Stomach (tissue), 9 donors: ENCODE data around the gene EFNA3. TPM values are rescaled to one million over a fixed set of nuclear protein-coding genes. Genes with fewer than 3 reads are reported as not detected.

Experiments
- DNase-seq, 2 donors: peaks; one replicate each; pipeline versions ENCODE4 v3.0.0 to v3.0.0-alpha.2; 2013 to 2019
- H3K27ac ChIP-seq, 5 donors: fragments of 200-600 bp in 4 of 5; sonication (generic) in 4 of 5; one replicate each; pipeline ENCODE4 v1.5.1; 2013 to 2019; ENCODE audit warnings: mild to moderate bottlenecking in 1 of 5, moderate library complexity in 1 of 5
- H3K27me3 ChIP-seq, 3 donors: fragments of 200-600 bp; sonication (generic); one replicate each; pipeline ENCODE4 v1.5.1; 2017 to 2019; ENCODE audit warnings: mixed run types in 1 of 3
- H3K36me3 ChIP-seq, 4 donors: fragments of 200-600 bp; sonication (generic); 1 replicate in 3 of 4; 2 replicates in 1 of 4; pipeline ENCODE4 v1.5.1; 2016 to 2019
- H3K4me1 ChIP-seq, 4 donors: fragments of 200-600 bp; sonication (generic); one replicate each; pipeline ENCODE4 v1.5.1; 2016 to 2019
- H3K4me3 ChIP-seq, 4 donors: fragments of 200-600 bp; sonication (generic) in 3 of 4; one replicate each; pipeline ENCODE4 v1.5.1; 2016 to 2019; ENCODE audit warnings: mild to moderate bottlenecking in 1 of 4
- H3K9me3 ChIP-seq, 4 donors: fragments of 200-600 bp; sonication (generic); one replicate each; pipeline ENCODE4 v1.5.1; 2016 to 2019
- CTCF ChIP-seq, 7 experiments: fragments of 450-650 bp in 4 of 7; fragments of 200-600 bp in 3 of 7; sonication (generic) in 3 of 7; IDR thresholded peaks; one replicate each; pipeline ENCODE4 v1.5.1; 2016 to 2019; ENCODE audit warnings: antibody characterized with exemption in 7 of 7, control low read depth in 2 of 7, mild to moderate bottlenecking in 1 of 7
- EP300 ChIP-seq: sonication (generic); formaldehyde crosslinking; IDR thresholded peaks from one replicate; pipeline ENCODE4 v1.6.1; 2017; ENCODE audit warnings: antibody characterized with exemption
- POLR2A ChIP-seq, 4 donors: fragments of 450-650 bp; IDR thresholded peaks; one replicate each; pipeline ENCODE4 v1.6.1; 2016; ENCODE audit warnings: antibody characterized with exemption in 4 of 4, control low read depth in 2 of 4, mild to moderate bottlenecking in 1 of 4, moderate library complexity in 1 of 4
- POLR2AphosphoS5 ChIP-seq, 3 donors: sonication (generic); formaldehyde crosslinking; IDR thresholded peaks; one replicate each; pipeline ENCODE4 v1.6.1; 2016; ENCODE audit warnings: antibody characterized with exemption in 3 of 3
- WGBS, 5 donors: extraction: QIAGEN DNeasy Blood & Tissue Kit in 3 of 5; methylation state at CpG; one replicate each; pipeline versions ENCODE4 v1.1.5 to v1.1.7; 2013 to 2018; 5-methylcytosine and 5-hydroxymethylcytosine counted together
- intact Hi-C: fragments of 100-400 bp; cut with DNase I; formaldehyde crosslinking; loops from one replicate; pipeline ENCODE4 v1.15.1; 2023; ENCODE audit warnings: low total_unique reads
- polyA plus RNA-seq, 3 donors: library from polyadenylated mRNA; stranded (reverse); fragments of 200-250 nt; gene quantifications; one replicate each; pipeline ENCODE4 v1.2.3, GENCODE V29; 2013
- total RNA-seq, 5 donors: library from RNA; depleted of rRNA; stranded (reverse); fragments of >200 nt; gene quantifications; one replicate each; pipeline versions ENCODE4 v1.1.0 to v1.2.3, GENCODE V29; 2014 to 2016
- donor health status: healthy with polysubstance abuse.
- donor health status: Bipolar disorder and iron deficiency.
- donor health status: healthy.

EFNA3 gene
- total and polyA plus RNA-seq, 8 donors: 0.76 to 4.9 (median 1.5) TPM; not detected in 5

GRCh38 chr1:155121249-155121648 is 42.6 kb downstream of the EFNA3 start:
- H3K36me3 ChIP-seq: no peaks in the 10 kb centered on the region
- whole genome bisulfite sequencing, 5 donors: 39 to 66% (median 62%) methylated on average over 2 of the region's 2 CpGs
- peaks cover 17 to 38% (median 30%) of the 10 kb centered on the region in 4 donors for H3K4me1 ChIP-seq
- peaks cover 0 to 12% (median 3%) of the 10 kb centered on the region in 3 donors for H3K27me3 ChIP-seq
- H3K27ac ChIP-seq: no peak overlapping the region
- H3K9me3 ChIP-seq: no peaks in the 10 kb centered on the region
- H3K4me3 ChIP-seq: no peak overlapping the region
- intact Hi-C loops: no loop called here
- TF ChIP-seq POLR2AphosphoS5 (IDR thresholded peaks at IDR 0.05): no peak
- no peak for TF ChIP-seq POLR2A (IDR thresholded peaks at IDR 0.05)
- no peak for TF ChIP-seq EP300
- TF ChIP-seq CTCF (IDR thresholded peaks at IDR 0.05): no peak
- DNase-seq: no peak

GRCh38 chr1:155122308-155122707 is 43.7 kb downstream of the EFNA3 start:
- H3K27me3 ChIP-seq: peaks cover 0 to 13% (median 6%) of the 10 kb centered on the region in 3 donors
- 78 to 94% (median 88%) methylated on average over 2 of the region's 2 CpGs for WGBS, 5 donors
- H3K4me3 ChIP-seq: no peak overlapping the region
- no peak overlapping the region for H3K27ac ChIP-seq
- intact Hi-C loops: no loop called here
- H3K36me3 ChIP-seq: no peaks in the 10 kb centered on the region
- H3K4me1 ChIP-seq: peaks cover 27 to 49% (median 40%) of the 10 kb centered on the region in 4 donors
- no peaks in the 10 kb centered on the region for H3K9me3 ChIP-seq
- DNase-seq: no peak
- TF ChIP-seq EP300 (no peak), CTCF (IDR thresholded peaks at IDR 0.05) (no peak), POLR2AphosphoS5 (IDR thresholded peaks at IDR 0.05) (no peak), POLR2A (IDR thresholded peaks at IDR 0.05) (no peak)

- intact Hi-C loops: no loop called here
- peaks cover 0 to 28% (median 9%) of the 10 kb centered on the region in 3 donors for H3K27me3 ChIP-seq
- H3K36me3 ChIP-seq: no peaks in the 10 kb centered on the region
- peak in 1 of 2 donors; percentile 31 for DNase-seq
- WGBS, 5 donors: 45 to 57% (median 49%) methylated on average over 4 of the region's 4 CpGs
- TF ChIP-seq EP300 (no peak), POLR2AphosphoS5 (IDR thresholded peaks at IDR 0.05) (no peak)
- H3K9me3 ChIP-seq: no peaks in the 10 kb centered on the region
- peaks cover 33 to 63% (median 54%) of the 10 kb centered on the region in 4 donors for H3K4me1 ChIP-seq
- H3K27ac ChIP-seq: peak overlapping the region; percentile 93 to 100 (median 98)
- H3K4me3 ChIP-seq: no peak overlapping the region
Observed at GRCh38 chr1:155123801-155124200, 45.2 kb downstream of the EFNA3 start.

GRCh38 chr1:155124503-155125463 is 46.1 kb downstream of the EFNA3 start:
- Histone ChIP-seq H3K27ac (peak overlapping the region; percentile 93 to 100 (median 98)), H3K4me3 (no peak overlapping the region), H3K4me1 (peaks cover 38 to 73% (median 63%) of the 10 kb centered on the region in 4 donors), H3K9me3 (no peaks in the 10 kb centered on the region), H3K36me3 (no peaks in the 10 kb centered on the region), H3K27me3 (peaks cover 0 to 37% (median 9%) of the 10 kb centered on the region in 3 donors)
- peak; percentile 23 to 68 for DNase-seq
- intact Hi-C loops: no loop called here
- WGBS, 5 donors: 70 to 82% (median 77%) methylated on average over 16 of the region's 16 CpGs
- no peak for TF ChIP-seq EP300
- no peak for TF ChIP-seq POLR2AphosphoS5 (IDR thresholded peaks at IDR 0.05)

- peak in 1 of 2 donors; percentile 24 for DNase-seq
- intact Hi-C loops: no loop called here
- TF ChIP-seq CTCF (IDR thresholded peaks at IDR 0.05) (peak in 1 of 7 experiments; percentile 3), POLR2A (IDR thresholded peaks at IDR 0.05) (no peak), POLR2AphosphoS5 (IDR thresholded peaks at IDR 0.05) (no peak)
- WGBS, 5 donors: 55 to 63% (median 58%) methylated on average over 10 to 11 of the region's 11 CpGs
- Histone ChIP-seq H3K4me1 (peaks cover 45 to 73% (median 67%) of the 10 kb centered on the region in 4 donors), H3K4me3 (no peak overlapping the region), H3K9me3 (no peaks in the 10 kb centered on the region), H3K27me3 (peaks cover 0 to 37% (median 9%) of the 10 kb centered on the region in 3 donors), H3K27ac (peak overlapping the region; percentile 93 to 100 (median 98)), H3K36me3 (no peaks in the 10 kb centered on the region)
Observed at GRCh38 chr1:155125511-155125945, 46.9 kb downstream of the EFNA3 start.
